T-helper 2 cell treated with Interferon-gamma antibody and Interleukin-4, amounts not matched to agents 100 ng/mL and 5 ng/mL, for 36 hours (primary cell): ENCODE results near the gene EXOC3L1. TPM values are rescaled to one million over a fixed set of nuclear protein-coding genes. Genes with fewer than 3 reads are reported as not detected.

Experiments used
- intact Hi-C: fragments of 100-400 bp; cut with micrococcal nuclease; formaldehyde crosslinking; loops from one replicate; pipeline ENCODE4 v1.15.1; 2023
- total RNA-seq: library from RNA; stranded (reverse); gene quantifications from 2 replicates; pipeline ENCODE4 v1.2.3, GENCODE V29; 2022

Gene EXOC3L1
- total RNA-seq, 1 donor from 2014 or later: 0.09 TPM

- intact Hi-C loops: no loop called here
Measured at GRCh38 chr16:67165121-67166078, 24.5 kb downstream of the EXOC3L1 start.

GRCh38 chr16:67164599-67165061 is 25.3 kb downstream of the EXOC3L1 start, which contains the start of gene HSF4:
HSF4 (plus strand) TSS chr16:67164745; CDS start chr16:67164812, 67 bp downstream.
- intact Hi-C loops: no loop called here

GRCh38 chr16:67163999-67164558 is 25.9 kb downstream of the EXOC3L1 start:
- intact Hi-C loops: no loop called here

GRCh38 chr16:67163164-67163998 is 26.6 kb downstream of the EXOC3L1 start:
- intact Hi-C loops: no loop called here

GRCh38 chr16:67162506-67163163 is 27.3 kb downstream of the EXOC3L1 start:
- intact Hi-C loops: no loop called here

- intact Hi-C loops: loop anchor here (2.0 kb wide), 1 partner anchor 13 kb away; no protein-coding TSS in a partner anchor
Measured at GRCh38 chr16:67161595-67162058, 28.3 kb downstream of the EXOC3L1 start.

GRCh38 chr16:67158637-67159600 is 31.0 kb downstream of the EXOC3L1 start:
- intact Hi-C loops: loop anchor here (2.0 to 5.0 kb wide), 5 partner anchors 52 to 212 kb away; partner anchors contain the start of genes CES3, FHOD1, PHAF1 and SLC9A5

- intact Hi-C loops: loop anchor here (2.0 to 5.0 kb wide), 5 partner anchors 51 to 211 kb away; partner anchors contain the start of genes CES3, FHOD1, PHAF1 and SLC9A5
Measured at GRCh38 chr16:67157892-67158635, 31.9 kb downstream of the EXOC3L1 start.

GRCh38 chr16:67157106-67157748 is 32.7 kb downstream of the EXOC3L1 start:
- intact Hi-C loops: loop anchor here (5.0 kb wide), 4 partner anchors 50 to 210 kb away; partner anchors contain the start of genes CES3, FHOD1, PHAF1 and SLC9A5

GRCh38 chr16:67156143-67156844 is 33.6 kb downstream of the EXOC3L1 start:
- intact Hi-C loops: loop anchor here (5.0 kb wide), 4 partner anchors 49 to 209 kb away; partner anchors contain the start of genes CES3, FHOD1, PHAF1 and SLC9A5

- intact Hi-C loops: loop anchor here (1.0 to 5.0 kb wide), 6 partner anchors 48 to 208 kb away; partner anchors contain the start of genes CES3, FHOD1, PHAF1 and SLC9A5
Measured at GRCh38 chr16:67155295-67156142, 34.4 kb downstream of the EXOC3L1 start.

GRCh38 chr16:67154578-67155294 is 35.2 kb downstream of the EXOC3L1 start:
- intact Hi-C loops: loop anchor here (1.0 to 5.0 kb wide), 6 partner anchors 47 to 207 kb away; partner anchors contain the start of genes CES3, FHOD1, PHAF1 and SLC9A5

GRCh38 chr16:67151431-67152097 is 38.4 kb downstream of the EXOC3L1 start:
- intact Hi-C loops: no loop called here

- intact Hi-C loops: no loop called here
Measured at GRCh38 chr16:67150833-67151396, 39.0 kb downstream of the EXOC3L1 start, which contains the start of gene B3GNT9. B3GNT9 (minus strand) TSS chr16:67150998; CDS start chr16:67150485, 513 bp downstream.
